ENCODE data around the gene IP6K1. TPM values are rescaled to one million over a fixed set of nuclear protein-coding genes. Genes with fewer than 3 reads are reported as not detected.

IP6K1 gene
- total RNA-seq, 1 donor from 2014 or later = 63.3 TPM

DNA sequence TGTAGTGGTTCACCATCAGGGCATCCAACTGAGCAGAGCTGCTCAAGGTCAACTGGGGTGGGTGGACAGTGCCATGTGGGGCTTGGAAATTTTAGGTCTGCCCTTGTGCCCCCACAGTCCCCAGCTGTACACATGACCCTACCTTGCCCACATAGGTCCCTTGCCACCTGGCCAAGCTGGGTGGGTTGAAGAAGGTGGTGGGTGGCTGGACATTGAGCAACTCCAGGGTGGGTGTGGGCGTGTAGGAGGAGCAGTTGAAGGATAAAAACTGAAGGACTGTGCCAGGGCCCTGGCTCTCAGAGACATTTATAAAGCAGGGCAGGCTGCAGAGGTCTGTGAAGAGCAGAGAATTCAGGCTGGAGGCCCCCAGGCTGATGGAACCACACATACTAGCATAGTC is 12.8 kb upstream of the IP6K1 start:
- Mint-ChIP-seq H3K27ac (ENCODE audit: unreplicated experiment) (no peak overlapping the region), H3K27me3 (ENCODE audit: low read depth) (peaks cover 23% of the 10 kb centered on the region), H3K4me3 (no peak overlapping the region), H3K9me3 (no peaks in the 10 kb centered on the region), H3K36me3 (ENCODE audit: low read depth) (no peaks in the 10 kb centered on the region), H3K4me1 (peaks cover 22% of the 10 kb centered on the region)
- TF ChIP-seq, protein P1, sequence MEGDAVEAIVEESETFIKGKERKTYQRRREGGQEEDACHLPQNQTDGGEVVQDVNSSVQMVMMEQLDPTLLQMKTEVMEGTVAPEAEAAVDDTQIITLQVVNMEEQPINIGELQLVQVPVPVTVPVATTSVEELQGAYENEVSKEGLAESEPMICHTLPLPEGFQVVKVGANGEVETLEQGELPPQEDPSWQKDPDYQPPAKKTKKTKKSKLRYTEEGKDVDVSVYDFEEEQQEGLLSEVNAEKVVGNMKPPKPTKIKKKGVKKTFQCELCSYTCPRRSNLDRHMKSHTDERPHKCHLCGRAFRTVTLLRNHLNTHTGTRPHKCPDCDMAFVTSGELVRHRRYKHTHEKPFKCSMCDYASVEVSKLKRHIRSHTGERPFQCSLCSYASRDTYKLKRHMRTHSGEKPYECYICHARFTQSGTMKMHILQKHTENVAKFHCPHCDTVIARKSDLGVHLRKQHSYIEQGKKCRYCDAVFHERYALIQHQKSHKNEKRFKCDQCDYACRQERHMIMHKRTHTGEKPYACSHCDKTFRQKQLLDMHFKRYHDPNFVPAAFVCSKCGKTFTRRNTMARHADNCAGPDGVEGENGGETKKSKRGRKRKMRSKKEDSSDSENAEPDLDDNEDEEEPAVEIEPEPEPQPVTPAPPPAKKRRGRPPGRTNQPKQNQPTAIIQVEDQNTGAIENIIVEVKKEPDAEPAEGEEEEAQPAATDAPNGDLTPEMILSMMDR (conservative IDR thresholded peaks at IDR 0.05) = no peak
- DNase-seq (ENCODE audit: low read depth, low spot score) = no peak

DNA sequence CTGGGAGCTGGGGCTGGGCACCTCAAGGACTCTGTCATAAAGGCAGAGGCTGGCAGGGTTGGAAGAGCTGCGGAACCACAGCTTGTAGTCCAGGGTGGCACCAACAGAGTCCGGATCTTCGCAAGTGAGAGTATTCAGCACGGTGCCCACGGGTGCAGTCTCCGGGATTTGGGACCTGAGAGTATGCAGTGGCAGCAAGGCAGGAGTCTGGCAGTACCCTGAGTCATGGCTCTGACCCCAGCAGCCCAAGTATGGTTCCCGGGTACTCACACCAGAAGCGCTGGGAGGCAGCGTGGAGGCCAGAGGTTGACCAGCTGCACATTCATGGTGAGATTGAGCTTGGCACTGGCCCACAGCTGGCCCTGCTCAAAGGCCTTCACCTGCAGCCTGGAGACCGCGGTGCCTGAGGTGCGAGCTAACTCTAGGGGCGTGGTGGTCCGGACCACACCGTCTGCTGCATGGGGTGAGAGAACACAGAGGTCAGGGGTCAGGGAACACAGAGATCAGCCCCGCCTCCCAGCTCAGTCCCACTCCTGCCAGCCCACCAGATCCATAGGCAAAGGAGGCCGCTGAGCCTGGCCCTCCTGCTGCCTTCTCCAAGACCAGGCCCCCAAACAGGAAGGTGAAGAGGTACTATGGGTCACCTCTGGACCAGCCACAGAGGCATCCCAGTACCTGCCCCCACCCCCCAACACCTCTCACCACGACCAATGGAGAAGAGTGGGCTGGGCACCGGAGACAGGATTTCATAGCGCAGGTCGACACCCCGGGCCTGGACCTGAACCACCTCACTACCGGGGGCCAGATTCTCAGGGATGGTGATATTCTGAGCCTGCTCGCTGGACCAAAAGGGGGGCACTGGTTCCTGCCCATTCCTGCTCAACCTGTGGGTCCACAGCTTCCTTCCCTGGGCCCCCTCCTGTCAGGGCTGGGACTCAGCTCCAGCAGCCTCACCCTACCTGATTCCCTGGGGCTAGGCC is 8.9 kb upstream of the IP6K1 start:
- no peaks in the 10 kb centered on the region for H3K9me3 Mint-ChIP-seq
- H3K4me1 Mint-ChIP-seq = peaks cover 8% of the 10 kb centered on the region

DNA sequence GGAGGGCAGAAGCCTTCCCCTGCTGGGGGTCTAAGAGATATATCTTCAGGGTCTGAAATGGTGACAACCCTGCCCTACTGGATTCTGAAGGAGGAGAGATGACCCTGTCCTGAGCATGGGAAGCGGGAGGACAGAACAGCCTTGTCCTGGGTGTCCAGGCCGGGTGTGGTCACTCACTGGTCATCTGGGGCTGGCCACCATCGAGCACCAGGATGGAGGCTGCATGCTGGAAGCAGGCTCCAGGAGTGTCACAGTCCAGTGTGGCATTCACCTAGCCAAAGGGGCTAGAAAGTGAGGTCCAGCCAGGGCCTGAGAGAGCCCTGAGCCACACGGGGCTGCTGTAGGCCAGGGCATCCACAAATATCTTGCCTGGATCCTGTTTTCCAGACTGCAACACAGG is 8.1 kb upstream of the IP6K1 start:
- H3K27me3 Mint-ChIP-seq (ENCODE audit: low read depth) = no peaks in the 10 kb centered on the region
- TF ChIP-seq, protein P1 (conservative IDR thresholded peaks at IDR 0.05) = no peak
- no peak overlapping the region for H3K4me3 Mint-ChIP-seq
- DNase-seq (ENCODE audit: low read depth, low spot score) = no peak
- H3K27ac Mint-ChIP-seq (ENCODE audit: unreplicated experiment) = no peak overlapping the region
- H3K9me3 Mint-ChIP-seq = no peaks in the 10 kb centered on the region
- H3K36me3 Mint-ChIP-seq (ENCODE audit: low read depth) = no peaks in the 10 kb centered on the region
- H3K4me1 Mint-ChIP-seq = peaks cover 15% of the 10 kb centered on the region

More for the DNA sequence above, 8.9 kb upstream of the IP6K1 start:
- no peak overlapping the region for H3K4me3 Mint-ChIP-seq
- no peaks in the 10 kb centered on the region for H3K27me3 Mint-ChIP-seq (ENCODE audit: low read depth)
- DNase-seq (ENCODE audit: low read depth, low spot score) = no peak
- H3K36me3 Mint-ChIP-seq (ENCODE audit: low read depth) = no peaks in the 10 kb centered on the region
- TF ChIP-seq, protein P1 (conservative IDR thresholded peaks at IDR 0.05) = no peak
- no peak overlapping the region for H3K27ac Mint-ChIP-seq (ENCODE audit: unreplicated experiment)

DNA sequence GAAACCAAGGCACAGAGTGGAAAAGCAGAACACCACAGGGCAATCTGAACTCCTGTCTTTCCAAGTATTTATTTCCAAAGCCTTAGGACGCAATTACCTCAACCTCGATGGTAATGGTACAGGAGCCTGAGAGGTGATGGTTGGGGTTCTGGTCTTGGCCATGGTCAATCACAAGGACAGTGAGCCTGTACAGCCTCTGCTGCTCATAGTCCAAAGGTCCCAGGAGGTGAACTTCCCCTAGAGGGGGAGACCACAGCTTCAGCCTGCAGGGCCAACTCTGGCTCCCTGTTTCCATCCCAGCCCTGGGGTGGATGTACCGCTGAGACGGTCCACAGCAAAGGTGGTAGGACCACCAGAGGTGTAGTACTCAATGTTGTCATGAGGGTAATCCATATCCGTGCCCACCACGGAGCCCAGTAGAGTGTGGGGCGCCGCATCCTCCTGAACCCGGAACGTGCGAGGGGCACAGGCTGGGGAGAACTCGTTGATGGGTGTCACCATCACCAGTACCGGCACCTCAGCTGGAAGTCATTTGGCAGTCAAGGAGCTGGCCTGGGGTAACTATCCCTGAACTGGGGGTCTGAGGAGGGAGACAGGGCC is 7.2 kb upstream of the IP6K1 start:
- TF ChIP-seq, protein P1 (conservative IDR thresholded peaks at IDR 0.05) = no peak
- no peak overlapping the region for H3K4me3 Mint-ChIP-seq
- no peaks in the 10 kb centered on the region for H3K36me3 Mint-ChIP-seq (ENCODE audit: low read depth)
- DNase-seq (ENCODE audit: low read depth, low spot score) = no peak
- H3K9me3 Mint-ChIP-seq = no peaks in the 10 kb centered on the region
- peaks cover 15% of the 10 kb centered on the region for H3K4me1 Mint-ChIP-seq
- H3K27me3 Mint-ChIP-seq (ENCODE audit: low read depth) = no peaks in the 10 kb centered on the region
- no peak overlapping the region for H3K27ac Mint-ChIP-seq (ENCODE audit: unreplicated experiment)

DNA sequence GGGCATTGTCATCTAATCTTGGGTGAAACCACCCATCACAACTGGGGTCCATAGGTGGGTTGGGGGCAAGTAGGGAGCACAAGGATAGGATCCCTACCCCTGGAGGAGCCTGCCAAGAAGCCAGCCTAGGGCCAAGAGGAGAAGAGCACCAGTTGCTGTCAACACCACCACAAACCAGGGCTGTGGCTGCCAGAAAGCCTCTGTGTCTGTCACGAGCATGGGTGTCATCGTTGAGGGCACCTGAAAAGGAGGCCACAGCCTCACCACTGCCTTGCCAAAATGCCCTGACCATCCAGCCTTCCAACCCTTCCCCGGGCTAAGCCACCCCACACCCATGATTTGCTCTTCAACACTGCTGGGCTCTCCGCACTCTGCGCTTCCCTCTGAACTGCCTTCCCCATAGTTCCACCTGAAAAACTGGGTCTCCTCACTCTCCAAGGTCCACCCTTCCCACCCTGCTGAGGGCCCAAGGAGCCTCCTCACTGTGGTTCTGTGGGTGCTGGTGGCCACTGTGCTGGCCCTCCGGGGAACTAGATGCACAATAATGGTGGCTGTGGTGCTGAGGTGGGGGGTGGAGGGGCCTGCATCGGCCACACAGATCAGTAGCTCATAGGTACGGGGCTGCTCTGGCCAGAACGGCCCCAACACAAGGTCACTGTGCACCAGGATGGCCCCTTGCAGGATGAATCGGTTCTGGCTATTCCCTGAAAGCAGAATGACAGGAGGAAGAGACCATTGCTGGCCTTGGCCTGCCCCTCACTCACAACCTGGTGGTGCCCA is 6.2 kb upstream of the IP6K1 start:
- TF ChIP-seq, protein P1 (conservative IDR thresholded peaks at IDR 0.05) = no peak
- Mint-ChIP-seq H3K36me3 (ENCODE audit: low read depth) (no peaks in the 10 kb centered on the region), H3K4me1 (peaks cover 15% of the 10 kb centered on the region), H3K27ac (ENCODE audit: unreplicated experiment) (no peak overlapping the region), H3K9me3 (no peaks in the 10 kb centered on the region), H3K4me3 (no peak overlapping the region), H3K27me3 (ENCODE audit: low read depth) (no peaks in the 10 kb centered on the region)
- no peak for DNase-seq (ENCODE audit: low read depth, low spot score)
